ENCODE data around the gene CEBPG.

- TF ChIP-seq CTCF (IDR thresholded peaks at IDR 0.05) (no peak), POLR2A (IDR thresholded peaks at IDR 0.05) (no peak)
Observed at GRCh38 chr19:33343859-33344572, 29.5 kb upstream of the CEBPG start.

All from heart left ventricle (tissue), 13 donors.